C4-2B (cell line): ENCODE data around the gene CCDC138.

Experiments
- CTCF ChIP-seq: fragments of 450-650 bp; conservative IDR thresholded peaks from 2 replicates; pipeline ENCODE4 v1.5.1; 2017; ENCODE audit warnings: mild to moderate bottlenecking
- ZFX ChIP-seq: fragments of 450-650 bp; IDR thresholded peaks from 2 replicates; pipeline ENCODE4 v1.6.1; 2017

- TF ChIP-seq CTCF, result no peak
- no peak for TF ChIP-seq ZFX
Observed at GRCh38 chr2:108853421-108853820, 66.8 kb downstream of the CCDC138 start.
